K562 (cell line): Measurements from ENCODE around the gene DNAH1. TPM values are rescaled to one million over a fixed set of nuclear protein-coding genes. Genes with fewer than 3 reads are reported as not detected.
A peak's percentile ranks its signal among the peaks of the same experiment; 100 is the strongest.

Experiments
- ATAC-seq: fragments of 200-7000 bp; cut with Tn5 transposase; 3 replicates; pipeline ENCODE4 v1.9.1; 2020; ENCODE audit warnings: moderate library complexity
- BruUV-seq: library from RNA; stranded (reverse); fragments of 400-500 nt; replicated peaks from 2 replicates; lab custom pipeline; 2021; lab: Mats Ljungman, UMichigan
- CTCF ChIA-PET: fragments of 300-600 bp; formaldehyde crosslinking; extraction: SDS; loops from one replicate; lab custom pipeline; 2021; ENCODE audit warnings: low intra/inter-chr PET ratio; lab: Yijun Ruan, JAX
- POLR2A ChIA-PET: fragments of 300-600, 350-650 bp; sonication (Branson Sonifier 250); formaldehyde crosslinking; extraction: SDS; loops from one replicate; lab custom pipeline; 2021; ENCODE audit warnings: antibody characterized with exemption, inconsistent platforms; lab: Yijun Ruan, JAX
- DNase-seq, 4 experiments: peaks; one replicate each; pipeline versions ENCODE4 v3.0.0 to v3.0.0-alpha.2; 2011 to 2018; ENCODE audit warnings: low spot score in 3 of 4, mixed read lengths in 3 of 4; ENCODE audit errors: extremely low read depth in 1 of 4
- FAIRE-seq: peaks from 2 replicates; lab custom pipeline; 2011; peaks lifted over from hg19 to GRCh38; lab: Jason Lieb, UNC
- H2AFZ ChIP-seq: 2 replicates; pipeline ENCODE4 v1.6.0; 2011; ENCODE audit warnings: low read depth, low read length, control low read depth, inconsistent platforms
- H3K27ac ChIP-seq: fragments of 200-600 bp; 3 replicates; pipeline ENCODE4 v1.8.0; 2011; ENCODE audit warnings: low read depth, mild to moderate bottlenecking, control low read depth, inconsistent platforms, low read length, moderate library complexity, mixed read lengths; ENCODE audit errors: extremely low read depth
- H3K27me3 ChIP-seq, 2 experiments: fragments of 300-600 bp in 1 of 2; 2 replicates in 1 of 2; 3 replicates in 1 of 2; pipeline versions ENCODE4 v1.6.0 to v1.8.0; 2011; ENCODE audit warnings: inconsistent platforms in 2 of 2, low read length in 2 of 2, mild to moderate bottlenecking in 1 of 2, mixed read lengths in 1 of 2, moderate library complexity in 1 of 2; ENCODE audit not compliant: control insufficient read depth in 2 of 2, insufficient read depth in 2 of 2
- H3K36me3 ChIP-seq: fragments of 300-600 bp; 3 replicates; pipeline ENCODE4 v1.8.0; 2011; ENCODE audit warnings: mild to moderate bottlenecking, low read length, inconsistent platforms; ENCODE audit not compliant: control insufficient read depth, insufficient read depth
- H3K4me1 ChIP-seq, 2 experiments: fragments of 200-600 bp in 1 of 2; replicated peaks in 1 of 2; 2 replicates in 1 of 2; 3 replicates in 1 of 2; pipeline versions ENCODE4 v1.5.1 to v1.8.0; 2011; ENCODE audit warnings: inconsistent platforms in 2 of 2, low read length in 2 of 2, mild to moderate bottlenecking in 1 of 2, mixed read lengths in 1 of 2, moderate library complexity in 1 of 2; ENCODE audit not compliant: control insufficient read depth in 2 of 2, insufficient read depth in 2 of 2
- H3K4me2 ChIP-seq: 2 replicates; pipeline ENCODE4 v1.6.1; 2011; ENCODE audit warnings: low read length, control low read depth, inconsistent platforms, mixed read lengths; ENCODE audit not compliant: insufficient read depth
- H3K4me3 ChIP-seq: fragments of 200-600 bp; sonication (generic), shearing (Covaris generic); 2 replicates; pipeline ENCODE4 v1.5.1; 2016; ENCODE audit warnings: control low read depth, inconsistent platforms
- H3K79me2 ChIP-seq: fragments of 200-600 bp; 3 replicates; pipeline ENCODE4 v1.8.0; 2011; ENCODE audit warnings: low read length, inconsistent platforms; ENCODE audit not compliant: control insufficient read depth, insufficient read depth
- H3K9ac ChIP-seq, 2 experiments: 2 replicates each; pipeline versions ENCODE4 v1.6.0 to v1.6.1; 2011; ENCODE audit warnings: low read depth in 2 of 2, low read length in 2 of 2, control low read depth in 1 of 2, inconsistent platforms in 1 of 2, mild to moderate bottlenecking in 1 of 2, mixed read lengths in 1 of 2; ENCODE audit not compliant: insufficient read depth in 1 of 2
- H3K9me1 ChIP-seq: one replicate; pipeline ENCODE4 v1.6.0; 2011; ENCODE audit warnings: inconsistent platforms, mild to moderate bottlenecking, low read length, moderate library complexity; ENCODE audit not compliant: control insufficient read depth, insufficient read depth
- H3K9me3 ChIP-seq: replicated peaks from 2 replicates; pipeline ENCODE4 v1.5.1; 2011; ENCODE audit warnings: low read depth, low read length, inconsistent platforms; ENCODE audit not compliant: control insufficient read depth, insufficient read depth
- H4K20me1 ChIP-seq: replicated peaks from 2 replicates; pipeline ENCODE4 v1.6.1; 2011; ENCODE audit warnings: low read length, inconsistent platforms, mixed read lengths; ENCODE audit not compliant: control insufficient read depth, insufficient read depth
- C11orf30 ChIP-seq: fragments of 450-650 bp; IDR thresholded peaks from 2 replicates; pipeline ENCODE4 v1.6.1; 2016; ENCODE audit warnings: low read depth, mild to moderate bottlenecking
- FOXP4 ChIP-seq: sonication (generic); formaldehyde crosslinking; IDR thresholded peaks from 2 replicates; pipeline ENCODE4 v1.8.0; 2022; ENCODE audit warnings: mild to moderate bottlenecking, missing genetic modification reagents, borderline replicate concordance
- MAFK ChIP-seq: IDR thresholded peaks from 2 replicates; pipeline ENCODE4 v1.6.1; 2011; ENCODE audit warnings: low read length, improper control_type of control experiment
- ZNF316 ChIP-seq: fragments of 450-650 bp; IDR thresholded peaks from 2 replicates; pipeline ENCODE4 v1.6.1; 2016
- WGBS: fragments of 100-300 bp; shearing (Covaris generic); methylation state at CpG from one replicate; pipeline ENCODE4 v1.1.6; 2016; ENCODE audit warnings: low coverage, mixed read lengths; ENCODE audit not compliant: insufficient coverage; ENCODE audit errors: missing lambda C conversion rate; 5-methylcytosine and 5-hydroxymethylcytosine counted together
- in situ Hi-C: fragments of 300-500 bp; cut with MboI; formaldehyde crosslinking; loops from 4 replicates; pipeline ENCODE4 v1.15.0; 2018; ENCODE audit warnings: inconsistent platforms, mixed read lengths
- intact Hi-C: fragments of 100-400 bp; cut with micrococcal nuclease; formaldehyde crosslinking; loops from 2 replicates; pipeline ENCODE4 v1.14.2; 2022
- polyA plus RNA-seq, 8 experiments: library from polyadenylated mRNA; depleted of rRNA in 4 of 8; stranded (reverse) in 5 of 8; unstranded in 3 of 8; fragments of >200 nt; fragmentation: Nextera tagmentation in 2 of 8; fragmentation: Illumina TruSeq in 1 of 8; extraction: Ambion mirVana in 2 of 8; extraction: Trizol in 1 of 8; gene quantifications; 2 replicates each; pipeline versions ENCODE4 v1.2.1 to v1.2.3, GENCODE V29; 2011 to 2014; ENCODE audit warnings: inconsistent platforms in 1 of 8, missing spikeins in 1 of 8
- total RNA-seq, 7 experiments: library from RNA; depleted of rRNA in 6 of 7; stranded (reverse); fragments of >200 nt in 6 of 7; fragmentation: Illumina TruSeq in 2 of 7; extraction: Trizol in 2 of 7; gene quantifications; 2 replicates each; pipeline versions ENCODE4 v1.2.1 to v1.2.3, GENCODE V29; 2011 to 2021; ENCODE audit warnings: low replicate concordance in 1 of 7

The DNAH1 gene
- total and polyA plus RNA-seq, 9 of the 15 experiments (the other 6 are each of a cell fraction or from before 2014, with no cell fraction given), result 0.04 to 0.84 (median 0.50) TPM

- H3K4me2 ChIP-seq, result no peak overlapping the region
- intact Hi-C loops, result no loop called here
- BruUV-seq, result no TSS peak
- no peaks in the 10 kb centered on the region; the same call in 1 of the 3 replicates for H3K36me3 ChIP-seq
- H3K27me3 ChIP-seq, result no peaks in the 10 kb centered on the region
- no peak for ATAC-seq
- WGBS, result 49% methylated on average over 7 of the region's 11 CpGs
- no peaks in the 10 kb centered on the region for H3K9me1 ChIP-seq
- H3K79me2 ChIP-seq, result no peaks in the 10 kb centered on the region
- no peaks in the 10 kb centered on the region for H4K20me1 ChIP-seq
- DNase-seq, result no peak
- no peak overlapping the region for H3K27ac ChIP-seq
- H3K4me3 ChIP-seq, result no peak overlapping the region
- peaks cover 35 to 56% of the 10 kb centered on the region in 2 experiments for H3K4me1 ChIP-seq
- no peaks in the 10 kb centered on the region for H3K9me3 ChIP-seq
- ChIA-PET POLR2A (interaction anchor here (0.6 to 1.3 kb wide), 6 partner anchors 9 to 115 kb away, joined by 3 to 4 read pairs (median 4); partner anchors contain the start of gene WDR82), CTCF (no interaction called here)
- H3K9ac ChIP-seq, result peak overlapping the region in 1 of 2 experiments; percentile 83; a peak in 2 of 4 replicates
- in situ Hi-C loops, result loop anchor here (10.0 kb wide), 2 partner anchors 87 to 147 kb away; partner anchors contain the start of gene SEMA3G
- peak; percentile 69 for TF ChIP-seq C11orf30
- TF ChIP-seq FOXP4 (CRISPR knock-in tag), result no peak
- peak; percentile 56; the same call in 1 of the 2 replicates for TF ChIP-seq ZNF316
- 0 out of 2 replicates have a peak, but pooled peaks have one; percentile 32 for TF ChIP-seq MAFK
- TF ChIP-seq, all 486 proteins: peak for 3
- no peak overlapping the region for H2AFZ ChIP-seq
- FAIRE-seq, result no peak
Measured at GRCh38 chr3:52297242-52298148, 18.6 kb upstream of the DNAH1 start.
